ENCODE data around the gene PARD6A. TPM values are rescaled to one million over a fixed set of nuclear protein-coding genes. Genes with fewer than 3 reads are reported as not detected.
"Not testable (repeated sequence)": the region's sequence is repeated elsewhere in the genome, so short reads cannot be mapped to it uniquely, and the experiment has no call there.

Gene PARD6A
- polyA plus RNA-seq, 1 experiment, result 0.42 TPM

GRCh38 chr16:67679935-67680897 lies 19.5 kb downstream of the PARD6A start:
- DNase-seq (ENCODE audit: low read depth, low spot score), result no peak
- H3K27ac ChIP-seq (ENCODE audit: low read depth, low read length), result no peak overlapping the region
- ChIA-PET CTCF (interaction anchor here (0.6 to 1.3 kb wide), 6 partner anchors 12 to 204 kb away, joined by 3 to 5 read pairs (median 4); no protein-coding TSS in a partner anchor), POLR2A (no interaction called here)
- H3K27me3 ChIP-seq (ENCODE audit: control insufficient read depth, insufficient read depth, low read length), result no peaks in the 10 kb centered on the region
- TF ChIP-seq CTCF (IDR thresholded peaks at IDR 0.05; ENCODE audit: low read depth, low read length), result no peak
- H3K4me3 ChIP-seq (ENCODE audit: low read depth, low read length), result no peak overlapping the region
- no peaks in the 10 kb centered on the region for H3K9me3 ChIP-seq (ENCODE audit: control insufficient read depth, insufficient read depth, low read length)

GRCh38 chr16:67683767-67684166 lies 23.0 kb downstream of the PARD6A start:
- Histone ChIP-seq H3K9me3 (ENCODE audit: control insufficient read depth, insufficient read depth, low read length) (no peaks in the 10 kb centered on the region), H3K27ac (ENCODE audit: low read depth, low read length) (no peak overlapping the region), H3K4me3 (ENCODE audit: low read depth, low read length) (no peak overlapping the region), H3K27me3 (ENCODE audit: control insufficient read depth, insufficient read depth, low read length) (no peaks in the 10 kb centered on the region)
- DNase-seq (ENCODE audit: low read depth, low spot score), result no peak
- CTCF ChIA-PET, result interaction anchor here (0.6 to 2.4 kb wide), 2 partner anchors 11 to 162 kb away, joined by 3 to 17 read pairs; no protein-coding TSS in a partner anchor
- TF ChIP-seq CTCF (IDR thresholded peaks at IDR 0.05; ENCODE audit: low read depth, low read length), result no peak
- POLR2A ChIA-PET, result no interaction called here

- Histone ChIP-seq H3K9me3 (ENCODE audit: control insufficient read depth, insufficient read depth, low read length) (no peaks in the 10 kb centered on the region), H3K27ac (ENCODE audit: low read depth, low read length) (no peak overlapping the region), H3K4me3 (ENCODE audit: low read depth, low read length) (no peak overlapping the region), H3K27me3 (ENCODE audit: control insufficient read depth, insufficient read depth, low read length) (no peaks in the 10 kb centered on the region)
- DNase-seq (ENCODE audit: low read depth, low spot score), result no peak
- no peak for TF ChIP-seq CTCF (IDR thresholded peaks at IDR 0.05; ENCODE audit: low read depth, low read length)
- ChIA-PET CTCF (interaction anchor here (0.5 kb wide), 1 partner anchor 156 kb away, joined by 4 read pairs; no protein-coding TSS in a partner anchor), POLR2A (no interaction called here)
These were observed 24.8 kb downstream of the PARD6A start for GRCh38 chr16:67685388-67686112.

- CTCF ChIA-PET, result interaction anchor here (0.7 to 1.4 kb wide), 2 partner anchors 123 to 162 kb away, joined by 3 to 5 read pairs; no protein-coding TSS in a partner anchor
- H3K27ac ChIP-seq (ENCODE audit: low read depth, low read length); H3K9me3 ChIP-seq (ENCODE audit: control insufficient read depth, insufficient read depth, low read length); H3K4me3 ChIP-seq (ENCODE audit: low read depth, low read length); H3K27me3 ChIP-seq (ENCODE audit: control insufficient read depth, insufficient read depth, low read length); DNase-seq (ENCODE audit: low read depth, low spot score): not testable (repeated sequence)
- POLR2A ChIA-PET, result interaction anchor here (0.5 to 1.4 kb wide), 2 partner anchors 113 to 161 kb away, joined by 3 read pairs; partner anchors contain the start of genes RANBP10 and TSNAXIP1
These were observed 32.9 kb downstream of the PARD6A start for GRCh38 chr16:67693517-67694285.

GRCh38 chr16:67694611-67695010 lies 33.9 kb downstream of the PARD6A start:
- H3K27ac ChIP-seq (ENCODE audit: low read depth, low read length), result no peak overlapping the region
- ChIA-PET POLR2A (interaction anchor here (0.6 to 1.4 kb wide), 2 partner anchors 23 to 112 kb away, joined by 3 to 5 read pairs; partner anchors contain the start of genes RANBP10 and TSNAXIP1), CTCF (interaction anchor here (0.7 kb wide), 1 partner anchor 180 kb away, joined by 4 read pairs; no protein-coding TSS in a partner anchor)
- H3K9me3 ChIP-seq (ENCODE audit: control insufficient read depth, insufficient read depth, low read length), result no peaks in the 10 kb centered on the region
- no peaks in the 10 kb centered on the region for H3K27me3 ChIP-seq (ENCODE audit: control insufficient read depth, insufficient read depth, low read length)
- H3K4me3 ChIP-seq (ENCODE audit: low read depth, low read length), result no peak overlapping the region
- DNase-seq (ENCODE audit: low read depth, low spot score), result no peak
- no peak for TF ChIP-seq CTCF (IDR thresholded peaks at IDR 0.05; ENCODE audit: low read depth, low read length)
